Measurements from ENCODE around the gene TMEM198. TPM values are rescaled to one million over a fixed set of nuclear protein-coding genes. Genes with fewer than 3 reads are reported as not detected.

The TMEM198 gene
- total and polyA plus RNA-seq, 2 donors (not counting 3 experiments of a cell fraction or from before 2014, with no cell fraction given), result not detected

DNA sequence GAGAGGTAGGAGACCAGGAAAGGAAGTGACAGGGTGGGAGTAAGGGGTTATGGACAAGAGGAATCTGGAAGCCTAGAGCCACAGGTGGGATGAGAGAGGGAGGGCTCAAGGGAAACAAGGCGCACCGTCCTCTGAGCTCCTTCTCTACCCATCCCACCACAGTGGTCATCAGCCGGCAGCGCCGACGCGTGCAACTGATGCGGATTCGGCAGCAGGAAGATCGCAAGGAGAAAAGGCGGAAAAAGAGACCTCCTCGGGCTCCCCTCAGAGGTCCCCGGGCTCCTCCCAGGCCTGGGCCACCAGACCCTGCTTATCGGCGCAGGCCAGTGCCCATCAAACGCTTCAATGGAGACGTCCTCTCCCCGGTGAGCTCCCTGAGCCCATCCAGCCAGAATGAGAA lies 5.2 kb downstream of the TMEM198 start:
- POLR2A ChIA-PET, result no interaction called here
- Histone ChIP-seq H3K4me2 (ENCODE audit: insufficient read depth, low read length) (no peak overlapping the region), H2AFZ (ENCODE audit: low read depth, low read length) (no peak overlapping the region), H3K4me3 (replicated peaks in 1 of 3; ENCODE audit: insufficient read depth in 1 of 3, low read depth in 1 of 3, low read length in 3 of 3) (no peak overlapping the region), H3K9me3 (replicated peaks; ENCODE audit: control insufficient read depth, insufficient read depth, low read length) (no peaks in the 10 kb centered on the region), H3K27ac (ENCODE audit: insufficient read depth, low read depth, low read length) (no peak overlapping the region), H4K20me1 (replicated peaks; ENCODE audit: control insufficient read depth, extremely low read depth, insufficient read depth, low read length) (no peaks in the 10 kb centered on the region), H3K36me3 (ENCODE audit: control insufficient read depth in 2 of 2, extremely low read depth in 1 of 2, insufficient read depth in 2 of 2, low read length in 2 of 2) (no peaks in the 10 kb centered on the region), H3K27me3 (ENCODE audit: control insufficient read depth in 2 of 2, insufficient read depth in 2 of 2, low read length in 2 of 2) (peaks cover 30 to 31% of the 10 kb centered on the region in 2 experiments), H3K4me1 (ENCODE audit: control insufficient read depth, extremely low read depth, insufficient read depth, low read length) (no peaks in the 10 kb centered on the region), H3K9ac (replicated peaks; ENCODE audit: extremely low read depth, insufficient read depth, low read length) (no peak overlapping the region), H3K79me2 (ENCODE audit: control insufficient read depth, insufficient read depth, low read length) (no peaks in the 10 kb centered on the region), H3K9me1 (replicated peaks; ENCODE audit: control insufficient read depth, extremely low read depth, insufficient read depth, low read length) (no peaks in the 10 kb centered on the region)
- no TSS peak for BruUV-seq (replicated peaks)
- no peak for DNase-seq (ENCODE audit: low read depth, low spot score)
- no peak for FAIRE-seq
- CTCF ChIA-PET, result interaction anchor here (1.0 to 2.9 kb wide), 4 partner anchors 8 to 53 kb away, joined by 4 to 14 read pairs (median 4); a partner anchor contains a TSS
- dilution Hi-C loops (cut with MboI; ENCODE audit: extremely low pct_ligation_motif_present, low sequenced_read_pairs) (no loop called here), intact Hi-C loops (cut with micrococcal nuclease) (no loop called here)
- no peak for TF ChIP-seq GATA2 (IDR thresholded peaks at IDR 0.05; ENCODE audit: insufficient read depth, insufficient read length, low read depth, low read length)
- no peak for TF ChIP-seq POLR2A (IDR thresholded peaks at IDR 0.05; ENCODE audit: low read depth, low read length)
- TF ChIP-seq MYC (IDR thresholded peaks at IDR 0.05; ENCODE audit: low read depth, low read length), result no peak
- no peak for TF ChIP-seq JUN (IDR thresholded peaks at IDR 0.05; ENCODE audit: borderline replicate concordance, insufficient read depth, insufficient read length, low read depth)
- no peak for TF ChIP-seq EZH2 (IDR thresholded peaks at IDR 0.05; ENCODE audit: borderline replicate concordance, low read depth, low read length, severe bottlenecking)

DNA sequence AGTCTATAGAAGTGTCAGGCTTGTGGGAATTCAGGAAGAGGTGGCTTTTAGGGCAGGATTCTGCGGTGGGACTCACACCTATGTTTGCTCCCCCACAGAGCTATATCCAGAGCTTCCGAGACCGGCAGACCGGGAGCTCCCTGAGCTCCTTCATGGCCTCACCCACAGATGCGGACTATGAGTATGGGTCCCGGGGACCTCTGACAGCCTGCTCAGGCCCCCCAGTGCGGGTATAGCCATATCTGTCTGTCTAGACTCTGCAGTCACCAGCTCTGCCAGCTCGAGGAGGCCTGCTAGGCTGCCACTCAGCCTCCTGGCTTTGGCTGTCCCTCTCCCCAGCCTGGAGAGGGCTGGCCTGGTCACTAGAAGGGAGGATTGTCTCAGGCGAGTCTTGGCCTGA lies 5.8 kb downstream of the TMEM198 start:
- intact Hi-C loops (cut with micrococcal nuclease) (no loop called here), dilution Hi-C loops (cut with MboI; ENCODE audit: extremely low pct_ligation_motif_present, low sequenced_read_pairs) (no loop called here)
- no TSS peak for BruUV-seq (replicated peaks)
- DNase-seq (ENCODE audit: low read depth, low spot score) (no peak), FAIRE-seq (no peak)
- no peaks in the 10 kb centered on the region for H4K20me1 ChIP-seq (replicated peaks; ENCODE audit: control insufficient read depth, extremely low read depth, insufficient read depth, low read length)
- ChIA-PET POLR2A (no interaction called here), CTCF (interaction anchor here (1.0 to 2.9 kb wide), 4 partner anchors 9 to 54 kb away, joined by 4 to 14 read pairs (median 4); a partner anchor contains a TSS)
- no peaks in the 10 kb centered on the region for H3K4me1 ChIP-seq (ENCODE audit: control insufficient read depth, extremely low read depth, insufficient read depth, low read length)
- H3K79me2 ChIP-seq (ENCODE audit: control insufficient read depth, insufficient read depth, low read length), result no peaks in the 10 kb centered on the region
- H2AFZ ChIP-seq (ENCODE audit: low read depth, low read length), result no peak overlapping the region
- no peak overlapping the region for H3K4me2 ChIP-seq (ENCODE audit: insufficient read depth, low read length)
- no peak overlapping the region for H3K27ac ChIP-seq (ENCODE audit: insufficient read depth, low read depth, low read length)
- no peaks in the 10 kb centered on the region for H3K9me1 ChIP-seq (replicated peaks; ENCODE audit: control insufficient read depth, extremely low read depth, insufficient read depth, low read length)
- no peak overlapping the region for H3K9ac ChIP-seq (replicated peaks; ENCODE audit: extremely low read depth, insufficient read depth, low read length)
- no peak overlapping the region for H3K4me3 ChIP-seq (replicated peaks in 1 of 3; ENCODE audit: insufficient read depth in 1 of 3, low read depth in 1 of 3, low read length in 3 of 3)
- TF ChIP-seq, protein P1, sequence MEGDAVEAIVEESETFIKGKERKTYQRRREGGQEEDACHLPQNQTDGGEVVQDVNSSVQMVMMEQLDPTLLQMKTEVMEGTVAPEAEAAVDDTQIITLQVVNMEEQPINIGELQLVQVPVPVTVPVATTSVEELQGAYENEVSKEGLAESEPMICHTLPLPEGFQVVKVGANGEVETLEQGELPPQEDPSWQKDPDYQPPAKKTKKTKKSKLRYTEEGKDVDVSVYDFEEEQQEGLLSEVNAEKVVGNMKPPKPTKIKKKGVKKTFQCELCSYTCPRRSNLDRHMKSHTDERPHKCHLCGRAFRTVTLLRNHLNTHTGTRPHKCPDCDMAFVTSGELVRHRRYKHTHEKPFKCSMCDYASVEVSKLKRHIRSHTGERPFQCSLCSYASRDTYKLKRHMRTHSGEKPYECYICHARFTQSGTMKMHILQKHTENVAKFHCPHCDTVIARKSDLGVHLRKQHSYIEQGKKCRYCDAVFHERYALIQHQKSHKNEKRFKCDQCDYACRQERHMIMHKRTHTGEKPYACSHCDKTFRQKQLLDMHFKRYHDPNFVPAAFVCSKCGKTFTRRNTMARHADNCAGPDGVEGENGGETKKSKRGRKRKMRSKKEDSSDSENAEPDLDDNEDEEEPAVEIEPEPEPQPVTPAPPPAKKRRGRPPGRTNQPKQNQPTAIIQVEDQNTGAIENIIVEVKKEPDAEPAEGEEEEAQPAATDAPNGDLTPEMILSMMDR (IDR thresholded peaks at IDR 0.05; ENCODE audit: extremely low read depth in 1 of 2, insufficient read depth in 1 of 2, low read depth in 1 of 2, low read length in 2 of 2), result no peak
- TF ChIP-seq MYC (IDR thresholded peaks at IDR 0.05; ENCODE audit: low read depth, low read length), result no peak
- no peak for TF ChIP-seq JUN (IDR thresholded peaks at IDR 0.05; ENCODE audit: borderline replicate concordance, insufficient read depth, insufficient read length, low read depth)
- no peak for TF ChIP-seq POLR2A (IDR thresholded peaks at IDR 0.05; ENCODE audit: low read depth, low read length)
- TF ChIP-seq GATA2 (IDR thresholded peaks at IDR 0.05; ENCODE audit: insufficient read depth, insufficient read length, low read depth, low read length), result no peak
- TF ChIP-seq EZH2 (IDR thresholded peaks at IDR 0.05; ENCODE audit: borderline replicate concordance, low read depth, low read length, severe bottlenecking), result no peak
- TF ChIP-seq FOS (IDR thresholded peaks at IDR 0.05; ENCODE audit: borderline replicate concordance, insufficient read depth, low read length), result no peak
- no peak for TF ChIP-seq POLR2AphosphoS5 (IDR thresholded peaks at IDR 0.05; ENCODE audit: insufficient read depth, low read depth, low read length)
- TF ChIP-seq MAX (IDR thresholded peaks at IDR 0.05; ENCODE audit: insufficient read depth, insufficient read length), result no peak
- peaks cover 28 to 29% of the 10 kb centered on the region in 2 experiments for H3K27me3 ChIP-seq (ENCODE audit: control insufficient read depth in 2 of 2, insufficient read depth in 2 of 2, low read length in 2 of 2)
- no peaks in the 10 kb centered on the region for H3K36me3 ChIP-seq (ENCODE audit: control insufficient read depth in 2 of 2, extremely low read depth in 1 of 2, insufficient read depth in 2 of 2, low read length in 2 of 2)
- no peaks in the 10 kb centered on the region for H3K9me3 ChIP-seq (replicated peaks; ENCODE audit: control insufficient read depth, insufficient read depth, low read length)
